Kidney (tissue), 14 donors: ENCODE results near the gene STEAP3. TPM values are rescaled to one million over a fixed set of nuclear protein-coding genes. Genes with fewer than 3 reads are reported as not detected.

Experiments
- DNase-seq, 5 donors: peaks; one replicate each; pipeline ENCODE4 v3.0.0-alpha.2; 2013 to 2020
- FAIRE-seq: peaks from 2 replicates; lab custom pipeline; 2012; peaks lifted over from hg19 to GRCh38; lab: Jason Lieb, UNC
- H3K27ac ChIP-seq, 2 donors: one replicate each; pipeline ENCODE4 v1.7.0; 2013; ENCODE audit warnings: low read depth in 2 of 2, low read length in 2 of 2, inconsistent platforms in 1 of 2
- H3K27me3 ChIP-seq: one replicate; pipeline ENCODE4 v1.7.1; 2013; ENCODE audit warnings: low read length, inconsistent platforms; ENCODE audit not compliant: control insufficient read depth, insufficient read depth
- H3K36me3 ChIP-seq, 3 donors: one replicate each; pipeline versions ENCODE4 v1.7.0 to v1.7.1; 2013; ENCODE audit warnings: low read length in 3 of 3, control low read depth in 1 of 3, inconsistent platforms in 1 of 3; ENCODE audit not compliant: insufficient read depth in 3 of 3, control insufficient read depth in 2 of 3
- H3K4me1 ChIP-seq, 3 donors: one replicate each; pipeline versions ENCODE4 v1.7.0 to v1.7.1; 2013; ENCODE audit warnings: low read length in 3 of 3, inconsistent platforms in 1 of 3, low read depth in 1 of 3; ENCODE audit not compliant: control insufficient read depth in 2 of 3, insufficient read depth in 2 of 3
- H3K4me3 ChIP-seq, 3 donors: one replicate each; pipeline versions ENCODE4 v1.7.0 to v1.8.1; 2013; ENCODE audit warnings: low read length in 3 of 3, control low read depth in 1 of 3, inconsistent platforms in 1 of 3
- H3K9ac ChIP-seq, 3 donors: one replicate each; pipeline versions ENCODE4 v1.7.0 to v1.7.1; 2013; ENCODE audit warnings: low read length in 3 of 3, control low read depth in 1 of 3, inconsistent platforms in 1 of 3
- H3K9me3 ChIP-seq, 3 donors: one replicate each; pipeline versions ENCODE4 v1.7.0 to v1.7.1; 2013; ENCODE audit warnings: low read length in 3 of 3, control low read depth in 1 of 3, inconsistent platforms in 1 of 3; ENCODE audit not compliant: control insufficient read depth in 2 of 3, insufficient read depth in 1 of 3
- intact Hi-C: fragments of 100-400 bp; cut with DNase I; formaldehyde crosslinking; loops from one replicate; pipeline ENCODE4 v1.11.1; 2022
- polyA plus RNA-seq: library from polyadenylated mRNA; stranded (reverse); fragments of 350-450 nt; fragmentation: Illumina TruSeq; extraction: RNeasy Lipid Tissue Mini Kit (QIAGEN cat#74804); gene quantifications from one replicate; pipeline ENCODE4 v1.2.3, GENCODE V29; 2014; ENCODE audit warnings: low read depth, low replicate concordance; ENCODE audit not compliant: insufficient read depth
- total RNA-seq: library from RNA; stranded (reverse); fragmentation: NEBNext Ultra II Directional; extraction: Animal tissue kit (Norgen Biotek cat#: 25700); gene quantifications from one replicate; pipeline ENCODE4 v1.2.1, GENCODE V29; 2021
- TF ChIP-seq, protein P1 (sequence below): IDR thresholded peaks from 3 replicates; pipeline ENCODE4 v1.5.1; 2012; ENCODE audit warnings: mild to moderate bottlenecking, moderate library complexity, borderline replicate concordance; ENCODE audit not compliant: insufficient read depth; ENCODE audit errors: extremely low read depth
- donor health status: control.
- donor health status: control.
- donor health status: control.
- donor health status: control.
- donor health status: control.
- donor health status: DM: yes; HTN: yes; CAD: no.
- donor health status: Normal renal cell carcinoma (clear cell type).

STEAP3 gene
- total and polyA plus RNA-seq, 2 donors from 2014 or later: 6.7 to 25.4 TPM

DNA sequence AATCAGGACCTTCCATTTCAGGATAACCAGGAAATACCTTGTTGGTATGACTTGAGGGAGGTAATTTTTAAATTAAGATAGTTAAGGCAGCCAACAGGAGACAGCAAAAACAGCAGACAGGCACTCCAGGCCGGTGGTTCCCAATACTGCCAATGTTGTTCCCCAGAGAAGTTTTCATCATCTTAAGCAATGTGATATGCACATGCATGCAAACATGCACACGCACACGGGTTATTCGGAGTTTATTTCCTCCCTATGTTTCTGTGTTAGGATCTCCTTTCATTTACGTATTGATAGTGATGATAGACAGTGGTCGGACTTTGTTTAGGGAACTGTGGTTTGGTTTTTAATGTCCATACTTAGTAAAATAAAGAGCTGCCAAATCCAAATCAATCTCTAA, 55.3 kb downstream of the STEAP3 start:
- Histone ChIP-seq H3K4me3 (no peak overlapping the region), H3K36me3 (no peaks in the 10 kb centered on the region), H3K9ac (no peak overlapping the region), H3K27ac (no peak overlapping the region), H3K4me1 (no peaks in the 10 kb centered on the region), H3K27me3 (no peaks in the 10 kb centered on the region), H3K9me3 (no peaks in the 10 kb centered on the region)
- DNase-seq (no peak), FAIRE-seq (no peak)
- TF ChIP-seq, protein P1, sequence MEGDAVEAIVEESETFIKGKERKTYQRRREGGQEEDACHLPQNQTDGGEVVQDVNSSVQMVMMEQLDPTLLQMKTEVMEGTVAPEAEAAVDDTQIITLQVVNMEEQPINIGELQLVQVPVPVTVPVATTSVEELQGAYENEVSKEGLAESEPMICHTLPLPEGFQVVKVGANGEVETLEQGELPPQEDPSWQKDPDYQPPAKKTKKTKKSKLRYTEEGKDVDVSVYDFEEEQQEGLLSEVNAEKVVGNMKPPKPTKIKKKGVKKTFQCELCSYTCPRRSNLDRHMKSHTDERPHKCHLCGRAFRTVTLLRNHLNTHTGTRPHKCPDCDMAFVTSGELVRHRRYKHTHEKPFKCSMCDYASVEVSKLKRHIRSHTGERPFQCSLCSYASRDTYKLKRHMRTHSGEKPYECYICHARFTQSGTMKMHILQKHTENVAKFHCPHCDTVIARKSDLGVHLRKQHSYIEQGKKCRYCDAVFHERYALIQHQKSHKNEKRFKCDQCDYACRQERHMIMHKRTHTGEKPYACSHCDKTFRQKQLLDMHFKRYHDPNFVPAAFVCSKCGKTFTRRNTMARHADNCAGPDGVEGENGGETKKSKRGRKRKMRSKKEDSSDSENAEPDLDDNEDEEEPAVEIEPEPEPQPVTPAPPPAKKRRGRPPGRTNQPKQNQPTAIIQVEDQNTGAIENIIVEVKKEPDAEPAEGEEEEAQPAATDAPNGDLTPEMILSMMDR: no peak
- intact Hi-C loops: no loop called here

DNA sequence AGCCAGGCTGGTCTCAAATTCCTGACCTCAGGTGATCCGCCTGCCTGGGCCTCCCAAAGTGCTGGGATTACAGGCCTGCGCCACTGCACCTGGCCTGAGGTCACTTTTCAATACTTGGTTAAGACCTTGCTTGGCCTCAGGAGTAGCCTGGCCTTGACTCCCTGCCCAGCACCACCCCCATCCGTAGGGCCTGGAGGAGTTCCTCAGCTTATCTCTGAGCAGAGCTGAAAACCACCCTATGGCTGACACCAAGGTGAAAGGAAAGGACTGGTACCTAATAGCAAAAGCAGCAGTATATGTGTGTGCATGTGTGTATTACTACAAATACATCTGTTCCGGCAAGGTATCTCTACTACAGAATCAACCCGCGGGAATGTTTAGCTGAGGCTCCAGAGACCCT, 56.0 kb downstream of the STEAP3 start:
- intact Hi-C loops: loop anchor here (10.0 kb wide), 1 partner anchor 65 kb away; no protein-coding TSS in a partner anchor
- no peak for FAIRE-seq
- TF ChIP-seq, protein P1: no peak

DNA sequence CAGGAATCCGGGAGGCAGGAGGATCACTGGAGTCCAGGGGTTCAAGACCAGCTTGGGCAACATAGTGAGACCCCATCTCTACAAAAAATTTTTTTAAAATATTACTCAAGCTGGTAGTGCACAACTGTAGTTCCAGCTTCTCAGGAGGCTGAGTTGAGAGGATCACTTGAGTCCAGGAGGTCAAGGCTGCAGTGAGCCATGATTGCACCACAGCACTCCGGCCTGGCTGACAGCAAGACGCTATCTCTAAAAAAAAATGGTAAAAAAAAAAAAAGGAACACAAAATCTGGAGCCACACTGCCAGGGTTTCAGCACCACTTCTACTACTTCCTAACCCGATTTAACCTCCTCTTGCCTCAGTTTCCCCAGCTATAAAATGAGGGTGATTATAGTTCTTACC, 57.0 kb downstream of the STEAP3 start:
- H3K27me3 ChIP-seq: no peaks in the 10 kb centered on the region
- FAIRE-seq (no peak), DNase-seq (no peak)
- intact Hi-C loops: loop anchor here (10.0 kb wide), 1 partner anchor 66 kb away; no protein-coding TSS in a partner anchor
- H3K36me3 ChIP-seq: no peaks in the 10 kb centered on the region
- H3K4me1 ChIP-seq: no peaks in the 10 kb centered on the region
- H3K4me3 ChIP-seq: no peak overlapping the region
- H3K27ac ChIP-seq: no peak overlapping the region
- TF ChIP-seq, protein P1: no peak
- no peak overlapping the region for H3K9ac ChIP-seq
- H3K9me3 ChIP-seq: no peaks in the 10 kb centered on the region

More for the DNA sequence above, 56.0 kb downstream of the STEAP3 start:
- Histone ChIP-seq H3K9ac (no peak overlapping the region), H3K27ac (no peak overlapping the region), H3K4me1 (no peaks in the 10 kb centered on the region), H3K4me3 (no peak overlapping the region), H3K27me3 (no peaks in the 10 kb centered on the region), H3K36me3 (no peaks in the 10 kb centered on the region), H3K9me3 (no peaks in the 10 kb centered on the region)
- DNase-seq: no peak
